Cardiac muscle cell (in vitro differentiated cells and primary cell): ENCODE results near the gene KCNH8. TPM values are rescaled to one million over a fixed set of nuclear protein-coding genes. Genes with fewer than 3 reads are reported as not detected.

Experiments used
- DNase-seq, 2 donors: peaks; one replicate each; pipeline versions ENCODE4 v3.0.0 to v3.0.0-alpha.2; 2010 to 2017; ENCODE audit warnings: low read depth in 1 of 2, low spot score in 1 of 2
- H3K27ac ChIP-seq: fragments of 200-600 bp; sonication (generic); 2 replicates; pipeline ENCODE4 v1.5.1; 2016
- H3K27me3 ChIP-seq: fragments of 200-600 bp; sonication (generic); 2 replicates; pipeline ENCODE4 v1.6.0; 2016; ENCODE audit warnings: control low read depth
- H3K36me3 ChIP-seq: fragments of 200-600 bp; sonication (generic); 2 replicates; pipeline ENCODE4 v1.5.1; 2016; ENCODE audit warnings: control low read depth
- H3K4me1 ChIP-seq: fragments of 200-600 bp; sonication (generic); 2 replicates; pipeline ENCODE4 v1.8.1; 2017; ENCODE audit warnings: low read depth, mild to moderate bottlenecking, mixed run types
- H3K4me3 ChIP-seq: fragments of 200-600 bp; sonication (generic); 2 replicates; pipeline ENCODE4 v1.5.1; 2016; ENCODE audit warnings: mild to moderate bottlenecking
- H3K9me3 ChIP-seq: fragments of 200-600 bp; sonication (generic); 2 replicates; pipeline ENCODE4 v1.5.1; 2017; ENCODE audit warnings: low read depth, mild to moderate bottlenecking, control low read depth
- CTCF ChIP-seq: IDR thresholded peaks from 2 replicates; pipeline ENCODE4 v1.5.1; 2012; ENCODE audit warnings: low read depth, mild to moderate bottlenecking, low read length
- polyA plus RNA-seq: library from polyadenylated mRNA; unstranded; fragments of >200 nt; fragmentation: Nextera tagmentation; extraction: Ambion mirVana; gene quantifications from 2 replicates; pipeline ENCODE4 v1.2.1, GENCODE V29; 2016
- total RNA-seq: library from RNA; depleted of rRNA; stranded (reverse); fragments of >200 nt; gene quantifications from 2 replicates; pipeline ENCODE4 v1.2.3, GENCODE V29; 2016

KCNH8 gene
- total and polyA plus RNA-seq, 2 experiments from 2014 or later: 0.86 TPM; not detected in 1

GRCh38 chr3:19155375-19155774 is 7.1 kb downstream of the KCNH8 start:
- Histone ChIP-seq H3K36me3 (no peaks in the 10 kb centered on the region), H3K27ac (no peak overlapping the region), H3K9me3 (no peaks in the 10 kb centered on the region), H3K27me3 (no peaks in the 10 kb centered on the region), H3K4me1 (no peaks in the 10 kb centered on the region), H3K4me3 (no peak overlapping the region)
- TF ChIP-seq CTCF: no peak
- DNase-seq: no peak

GRCh38 chr3:19159966-19160635 is 11.8 kb downstream of the KCNH8 start:
- Histone ChIP-seq H3K27ac (no peak overlapping the region), H3K27me3 (no peaks in the 10 kb centered on the region), H3K4me1 (no peaks in the 10 kb centered on the region), H3K4me3 (no peak overlapping the region), H3K9me3 (no peaks in the 10 kb centered on the region), H3K36me3 (no peaks in the 10 kb centered on the region)
- DNase-seq: no peak
- no peak for TF ChIP-seq CTCF

GRCh38 chr3:19165654-19166053 is 17.3 kb downstream of the KCNH8 start:
- no peak overlapping the region for H3K27ac ChIP-seq
- no peak for DNase-seq
- H3K27me3 ChIP-seq: no peaks in the 10 kb centered on the region
- no peaks in the 10 kb centered on the region for H3K4me1 ChIP-seq
- no peak overlapping the region for H3K4me3 ChIP-seq
- H3K9me3 ChIP-seq: no peaks in the 10 kb centered on the region
- no peaks in the 10 kb centered on the region for H3K36me3 ChIP-seq
- TF ChIP-seq CTCF: no peak

- Histone ChIP-seq H3K27ac (no peak overlapping the region), H3K4me3 (no peak overlapping the region), H3K36me3 (no peaks in the 10 kb centered on the region), H3K27me3 (no peaks in the 10 kb centered on the region), H3K9me3 (no peaks in the 10 kb centered on the region), H3K4me1 (no peaks in the 10 kb centered on the region)
- DNase-seq: no peak
- TF ChIP-seq CTCF: no peak
Measured at GRCh38 chr3:19171794-19172193, 23.5 kb downstream of the KCNH8 start.

- H3K36me3 ChIP-seq: no peaks in the 10 kb centered on the region
- no peak for TF ChIP-seq CTCF
- no peaks in the 10 kb centered on the region for H3K9me3 ChIP-seq
- H3K27me3 ChIP-seq: no peaks in the 10 kb centered on the region
- H3K4me3 ChIP-seq: no peak overlapping the region
- no peaks in the 10 kb centered on the region for H3K4me1 ChIP-seq
- no peak overlapping the region for H3K27ac ChIP-seq
- DNase-seq: no peak
Measured at GRCh38 chr3:19173945-19174344, 25.6 kb downstream of the KCNH8 start.
